MM.1S (cell line): ENCODE measurements around the gene SPTLC3.

Experiments
- EZH2 ChIP-seq: fragments of 300-600 bp; sonication (generic); optimal IDR thresholded peaks from 2 replicates; pipeline ENCODE3; 2017; ENCODE audit warnings: low read depth, mild to moderate bottlenecking, antibody characterized with exemption, low read length, mixed read lengths
- TF ChIP-seq, protein P1 (sequence below): fragments of 300-600 bp; sonication (generic); IDR thresholded peaks from 2 replicates; pipeline ENCODE4 v1.5.1; 2016; ENCODE audit warnings: antibody characterized with exemption, low read length, mixed read lengths

DNA sequence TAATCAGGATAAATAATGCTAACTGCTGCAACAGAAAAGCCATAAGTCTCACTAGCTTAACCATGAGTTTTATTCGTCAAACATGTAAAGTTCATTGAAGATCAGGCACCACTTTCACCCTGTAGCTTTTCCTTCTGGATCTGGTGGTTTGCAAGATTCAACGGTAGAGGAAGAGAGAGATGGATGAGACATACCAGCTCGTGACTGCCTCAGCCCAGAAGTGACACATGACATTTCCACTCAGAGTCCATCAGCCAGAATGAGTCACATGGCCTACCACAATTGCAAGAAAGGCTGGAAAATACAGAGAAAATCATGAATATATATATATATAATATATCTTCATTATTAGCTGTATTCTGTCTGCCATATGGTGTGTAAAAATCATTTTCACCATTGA is 29.0 kb downstream of the SPTLC3 start:
- TF ChIP-seq, protein P1, sequence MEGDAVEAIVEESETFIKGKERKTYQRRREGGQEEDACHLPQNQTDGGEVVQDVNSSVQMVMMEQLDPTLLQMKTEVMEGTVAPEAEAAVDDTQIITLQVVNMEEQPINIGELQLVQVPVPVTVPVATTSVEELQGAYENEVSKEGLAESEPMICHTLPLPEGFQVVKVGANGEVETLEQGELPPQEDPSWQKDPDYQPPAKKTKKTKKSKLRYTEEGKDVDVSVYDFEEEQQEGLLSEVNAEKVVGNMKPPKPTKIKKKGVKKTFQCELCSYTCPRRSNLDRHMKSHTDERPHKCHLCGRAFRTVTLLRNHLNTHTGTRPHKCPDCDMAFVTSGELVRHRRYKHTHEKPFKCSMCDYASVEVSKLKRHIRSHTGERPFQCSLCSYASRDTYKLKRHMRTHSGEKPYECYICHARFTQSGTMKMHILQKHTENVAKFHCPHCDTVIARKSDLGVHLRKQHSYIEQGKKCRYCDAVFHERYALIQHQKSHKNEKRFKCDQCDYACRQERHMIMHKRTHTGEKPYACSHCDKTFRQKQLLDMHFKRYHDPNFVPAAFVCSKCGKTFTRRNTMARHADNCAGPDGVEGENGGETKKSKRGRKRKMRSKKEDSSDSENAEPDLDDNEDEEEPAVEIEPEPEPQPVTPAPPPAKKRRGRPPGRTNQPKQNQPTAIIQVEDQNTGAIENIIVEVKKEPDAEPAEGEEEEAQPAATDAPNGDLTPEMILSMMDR: no peak
- no peak for TF ChIP-seq EZH2
